ENCODE data around the gene ARSA. TPM values are rescaled to one million over a fixed set of nuclear protein-coding genes. Genes with fewer than 3 reads are reported as not detected.

ARSA gene
- polyA plus RNA-seq, 2 of the 4 experiments (the other 2 are of a cell fraction) = 7.7 to 19.5 TPM

DNA sequence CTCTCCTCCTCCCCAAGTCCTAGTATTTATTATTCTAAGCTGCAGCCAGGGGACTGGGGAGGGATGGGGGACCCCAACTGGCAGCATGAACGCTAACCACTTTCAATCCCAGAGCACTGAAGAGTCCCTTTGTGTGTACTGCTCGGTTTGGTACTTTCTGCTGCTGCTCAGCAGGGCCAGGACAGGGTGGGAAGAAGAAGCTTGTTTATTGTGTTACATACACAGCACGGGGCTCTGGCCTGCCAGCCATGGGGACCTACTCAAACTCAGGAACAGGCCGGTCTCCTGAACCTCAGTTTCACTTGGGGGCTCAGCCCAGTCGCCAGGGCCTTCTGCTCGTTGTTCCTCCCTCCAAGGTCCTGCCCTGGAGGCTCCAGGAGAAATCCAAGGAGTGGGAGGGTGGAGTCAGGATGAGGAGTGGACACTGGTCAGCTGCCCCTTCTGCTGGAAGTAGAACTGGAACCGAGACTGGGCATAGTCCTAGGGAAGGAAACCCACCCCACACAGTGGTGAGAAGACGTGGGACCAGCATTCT, 49.1 kb downstream of the ARSA start:
- TF ChIP-seq NPAS2 (CRISPR knock-in tag; IDR thresholded peaks at IDR 0.05; ENCODE audit: borderline replicate concordance) = no peak
- no peak for TF ChIP-seq ZSCAN20 (CRISPR knock-in tag; IDR thresholded peaks at IDR 0.05)
- no peak for TF ChIP-seq HMGXB4 (CRISPR knock-in tag; IDR thresholded peaks at IDR 0.05; ENCODE audit: borderline replicate concordance)
- POLR2A ChIA-PET = no interaction called here
- no peak overlapping the region for H3K27ac ChIP-seq
- WGBS (ENCODE audit: missing lambda C conversion rate) = 93% methylated on average over 6 of the region's 8 CpGs
- CTCF ChIA-PET = interaction anchor here (0.8 to 6.7 kb wide), 5 partner anchors 14 to 113 kb away, joined by 3 to 53 read pairs (median 4); partner anchors contain the start of genes SCO2 and SYCE3
- no peaks in the 10 kb centered on the region for H3K9me3 ChIP-seq
- no peak overlapping the region for H3K4me3 ChIP-seq
- no peak for FAIRE-seq
- no peak for DNase-seq (ENCODE audit: low read depth in 1 of 2, low spot score in 1 of 2)
- H3K4me1 ChIP-seq = peaks cover 11% of the 10 kb centered on the region; the same call in 1 of the 3 replicates
- ATAC-seq = no peak
- H3K4me2 ChIP-seq = no peak overlapping the region

GRCh38 chr22:50577987-50578775, 49.8 kb downstream of the ARSA start, which contains the start of gene CPT1B:
Gene CPT1B, minus strand, starts transcription at chr22:50578427. Its CDS starts 512 bp downstream, at chr22:50577915.
- DNase-seq (ENCODE audit: low read depth in 1 of 2, low spot score in 1 of 2) (no peak), FAIRE-seq (no peak), ATAC-seq (no peak)
- H3K4me3 ChIP-seq = no peak within 1 kb of the TSS
- no peak within 1 kb of the TSS for H3K4me2 ChIP-seq
- POLR2A ChIA-PET = no interaction called here
- TF ChIP-seq RAD21 (conservative IDR thresholded peaks at IDR 0.05 in 1 of 2, IDR thresholded peaks at IDR 0.05 in 1 of 2) = no peak
- no peak for TF ChIP-seq ZFP36 (IDR thresholded peaks at IDR 0.05; ENCODE audit: borderline replicate concordance, partially characterized antibody)
- TF ChIP-seq MYC (IDR thresholded peaks at IDR 0.05; ENCODE audit: borderline replicate concordance, low read length) = no peak
- no peak for TF ChIP-seq FOXS1 (CRISPR knock-in tag; IDR thresholded peaks at IDR 0.05)
- TF ChIP-seq NFE2L2 (conservative IDR thresholded peaks at IDR 0.05; ENCODE audit: low read length) = no peak
- TF ChIP-seq ELK1 (IDR thresholded peaks at IDR 0.05; ENCODE audit: low read depth, low read length) = no peak
- TF ChIP-seq HEYL (CRISPR knock-in tag; IDR thresholded peaks at IDR 0.05) = no peak
- TF ChIP-seq HES2 (IDR thresholded peaks at IDR 0.05) = no peak
- TF ChIP-seq RCOR1 (IDR thresholded peaks at IDR 0.05; ENCODE audit: low read depth, low read length) = no peak
- no peak for TF ChIP-seq ESRRA (IDR thresholded peaks at IDR 0.05; ENCODE audit: borderline replicate concordance, low read length)
- no peak for TF ChIP-seq SREBF2 (IDR thresholded peaks at IDR 0.05)
- no peak for TF ChIP-seq HMGXB4 (CRISPR knock-in tag; IDR thresholded peaks at IDR 0.05; ENCODE audit: borderline replicate concordance)
- TF ChIP-seq BHLHE40 (IDR thresholded peaks at IDR 0.05; ENCODE audit: low read depth, low read length) = no peak
- TF ChIP-seq EHMT2 (IDR thresholded peaks at IDR 0.05; ENCODE audit: low read depth) = no peak
- TF ChIP-seq TFCP2L1 (CRISPR knock-in tag; IDR thresholded peaks at IDR 0.05) = no peak
- 85% methylated on average over 25 of the region's 63 CpGs for WGBS (ENCODE audit: missing lambda C conversion rate)
- peaks cover 7% of the 10 kb centered on the region; the same call in 1 of the 3 replicates for H3K4me1 ChIP-seq
- no peak within 1 kb of the TSS for H3K27ac ChIP-seq
- no peaks in the 10 kb centered on the region for H3K9me3 ChIP-seq
- CTCF ChIA-PET = interaction anchor here (0.7 to 6.7 kb wide), 5 partner anchors 14 to 179 kb away, joined by 3 to 53 read pairs (median 4); partner anchors contain the start of genes SCO2 and SYCE3
